ENCODE results near the gene TRABD2B.

- TF ChIP-seq CTCF (conservative IDR thresholded peaks at IDR 0.05; ENCODE audit: low read depth in 2 of 2), result no peak
- TF ChIP-seq JUNB (IDR thresholded peaks at IDR 0.05; ENCODE audit: unreplicated experiment), result no peak
- no peak for TF ChIP-seq REST (IDR thresholded peaks at IDR 0.05; ENCODE audit: unreplicated experiment)
These were observed 31.3 kb upstream of the TRABD2B start for GRCh38 chr1:48028218-48029069.
